Activated T-cell treated with anti-CD3 and anti-CD28 coated beads, Interleukin-2, amount 50 U/mL, for 72 hours (primary cell): ENCODE measurements around the gene CYP27B1. TPM values are rescaled to one million over a fixed set of nuclear protein-coding genes. Genes with fewer than 3 reads are reported as not detected.

Experiments
- ATAC-seq, 2 donors: fragments of 150-1000 bp; cut with Tn5 transposase; replicated peaks in 1 of 2; 2 replicates each; pipeline ENCODE4 v1.10.0; 2021; ENCODE audit warnings: moderate library complexity in 2 of 2, mild to moderate bottlenecking in 1 of 2
- DNase-seq, 2 donors: peaks; one replicate each; pipeline ENCODE4 v3.0.0; 2021 to 2022; ENCODE audit warnings: mixed read lengths in 1 of 2
- H3K27ac Mint-ChIP-seq: one replicate; pipeline ENCODE4 v1.8.0; 2022; ENCODE audit warnings: mild to moderate bottlenecking, moderate library complexity, mixed read lengths
- H3K27me3 Mint-ChIP-seq: one replicate; pipeline ENCODE4 v1.8.0; 2022; ENCODE audit warnings: low read depth, mixed read lengths
- H3K36me3 Mint-ChIP-seq, 2 donors: one replicate each; pipeline ENCODE4 v1.8.0; 2022; ENCODE audit warnings: mixed read lengths in 2 of 2, mild to moderate bottlenecking in 1 of 2; ENCODE audit not compliant: insufficient read depth in 2 of 2
- H3K4me1 Mint-ChIP-seq: one replicate; pipeline ENCODE4 v1.8.0; 2022; ENCODE audit warnings: low read depth, mixed read lengths
- H3K4me3 Mint-ChIP-seq, 2 donors: one replicate each; pipeline ENCODE4 v1.8.0; 2022; ENCODE audit warnings: mild to moderate bottlenecking in 2 of 2, mixed read lengths in 2 of 2, moderate library complexity in 2 of 2
- H3K9me3 Mint-ChIP-seq, 2 donors: one replicate each; pipeline ENCODE4 v1.8.0; 2022; ENCODE audit warnings: mixed read lengths in 2 of 2
- total RNA-seq, 2 donors: library from RNA; stranded (reverse); gene quantifications; one replicate each; pipeline ENCODE4 v1.2.3, GENCODE V29; 2022

The CYP27B1 gene
- total RNA-seq, 2 donors from 2014 or later: 11.1 to 14.7 TPM

GRCh38 chr12:57758552-57759359 is 8.1 kb downstream of the CYP27B1 start:
- peaks cover 45% of the 10 kb centered on the region for H3K4me1 Mint-ChIP-seq

GRCh38 chr12:57757771-57758170 is 9.1 kb downstream of the CYP27B1 start:
- Mint-ChIP-seq H3K4me1 (peaks cover 50% of the 10 kb centered on the region), H3K9me3 (no peaks in the 10 kb centered on the region), H3K36me3 (peaks cover 6 to 11% of the 10 kb centered on the region in 2 donors), H3K4me3 (no peak overlapping the region), H3K27ac (no peak overlapping the region), H3K27me3 (no peaks in the 10 kb centered on the region)
- DNase-seq (no peak), ATAC-seq (no peak)

More at GRCh38 chr12:57758552-57759359, 8.1 kb downstream of the CYP27B1 start:
- no peak for ATAC-seq
- H3K27ac Mint-ChIP-seq: no peak overlapping the region
- no peaks in the 10 kb centered on the region for H3K9me3 Mint-ChIP-seq
- no peak overlapping the region for H3K4me3 Mint-ChIP-seq
- DNase-seq: no peak
- peaks cover 6 to 15% of the 10 kb centered on the region in 2 donors for H3K36me3 Mint-ChIP-seq
- H3K27me3 Mint-ChIP-seq: no peaks in the 10 kb centered on the region

- DNase-seq (peak; percentile 81), ATAC-seq (peak; percentile 22 to 32)
- Mint-ChIP-seq H3K27ac (peak overlapping the region; percentile 80), H3K36me3 (peaks cover 8 to 12% of the 10 kb centered on the region in 2 donors), H3K4me3 (peak overlapping the region; percentile 93 to 95), H3K4me1 (peaks cover 57% of the 10 kb centered on the region), H3K9me3 (no peaks in the 10 kb centered on the region), H3K27me3 (no peaks in the 10 kb centered on the region)
These were observed 10.2 kb downstream of the CYP27B1 start for GRCh38 chr12:57756406-57757341.

GRCh38 chr12:57755454-57756372 is 11.2 kb downstream of the CYP27B1 start:
- Mint-ChIP-seq H3K4me3 (peak overlapping the region; percentile 93 to 95), H3K27ac (peak overlapping the region; percentile 32), H3K36me3 (peaks cover 11 to 18% of the 10 kb centered on the region in 2 donors), H3K27me3 (no peaks in the 10 kb centered on the region), H3K9me3 (no peaks in the 10 kb centered on the region), H3K4me1 (peaks cover 67% of the 10 kb centered on the region)
- ATAC-seq (no peak), DNase-seq (peak; percentile 36 to 48)

GRCh38 chr12:57755194-57755453 is 11.8 kb downstream of the CYP27B1 start:
- Mint-ChIP-seq H3K27ac (no peak overlapping the region), H3K36me3 (peaks cover 15 to 22% of the 10 kb centered on the region in 2 donors), H3K4me3 (peak overlapping the region in 1 of 2 donors; percentile 94), H3K4me1 (peaks cover 73% of the 10 kb centered on the region), H3K27me3 (no peaks in the 10 kb centered on the region), H3K9me3 (no peaks in the 10 kb centered on the region)
- ATAC-seq (no peak), DNase-seq (no peak)

- peaks cover 69% of the 10 kb centered on the region for H3K4me1 Mint-ChIP-seq
- peak; percentile 54 to 56 for ATAC-seq
- DNase-seq: peak; percentile 88 to 91
- peak within 1 kb of the TSS; percentile 93 to 95 for H3K4me3 Mint-ChIP-seq
- no peaks in the 10 kb centered on the region for H3K27me3 Mint-ChIP-seq
- peak within 1 kb of the TSS; percentile 63 for H3K27ac Mint-ChIP-seq
- peaks cover 15 to 20% of the 10 kb centered on the region in 2 donors for H3K36me3 Mint-ChIP-seq
- H3K9me3 Mint-ChIP-seq: no peaks in the 10 kb centered on the region
These were observed 12.3 kb downstream of the CYP27B1 start, which contains the start of gene MARCHF9 for GRCh38 chr12:57754411-57755193. MARCHF9 (plus strand) TSS chr12:57755103; CDS start chr12:57755529, 426 bp downstream.

- peaks cover 66% of the 10 kb centered on the region for H3K4me1 Mint-ChIP-seq
- no peaks in the 10 kb centered on the region for H3K27me3 Mint-ChIP-seq
- DNase-seq: no peak
- peak overlapping the region; percentile 63 for H3K27ac Mint-ChIP-seq
- no peaks in the 10 kb centered on the region for H3K9me3 Mint-ChIP-seq
- ATAC-seq: no peak
- H3K36me3 Mint-ChIP-seq: peaks cover 15 to 25% of the 10 kb centered on the region in 2 donors
- peak overlapping the region; percentile 92 to 94 for H3K4me3 Mint-ChIP-seq
These were observed 13.0 kb downstream of the CYP27B1 start for GRCh38 chr12:57753756-57754337.

- peaks cover 15 to 32% of the 10 kb centered on the region in 2 donors for H3K36me3 Mint-ChIP-seq
- peaks cover 63% of the 10 kb centered on the region for H3K4me1 Mint-ChIP-seq
- DNase-seq (no peak), ATAC-seq (no peak)
- H3K4me3 Mint-ChIP-seq: peak overlapping the region; percentile 91 to 98
- H3K27me3 Mint-ChIP-seq: no peaks in the 10 kb centered on the region
- H3K9me3 Mint-ChIP-seq: no peaks in the 10 kb centered on the region
- peak overlapping the region; percentile 51 for H3K27ac Mint-ChIP-seq
These were observed 14.2 kb downstream of the CYP27B1 start for GRCh38 chr12:57752668-57753000.

GRCh38 chr12:57751788-57752667 is 14.8 kb downstream of the CYP27B1 start, which contains the start of gene CDK4:
CDK4 (minus strand) TSS chr12:57752310; CDS start chr12:57751717, 593 bp downstream.
- no peaks in the 10 kb centered on the region for H3K9me3 Mint-ChIP-seq
- H3K27ac Mint-ChIP-seq: peak within 1 kb of the TSS; percentile 77
- no peaks in the 10 kb centered on the region for H3K27me3 Mint-ChIP-seq
- peak within 1 kb of the TSS; percentile 91 to 98 for H3K4me3 Mint-ChIP-seq
- peaks cover 59% of the 10 kb centered on the region for H3K4me1 Mint-ChIP-seq
- DNase-seq (peak; percentile 98 to 99), ATAC-seq (peak; percentile 82 to 85)
- peaks cover 15 to 35% of the 10 kb centered on the region in 2 donors for H3K36me3 Mint-ChIP-seq

GRCh38 chr12:57751432-57751787 is 15.5 kb downstream of the CYP27B1 start:
- H3K4me3 Mint-ChIP-seq: peak overlapping the region; percentile 91 to 98
- DNase-seq (peak in 1 of 2 donors; percentile 15), ATAC-seq (no peak)
- H3K4me1 Mint-ChIP-seq: peaks cover 55% of the 10 kb centered on the region
- no peaks in the 10 kb centered on the region for H3K9me3 Mint-ChIP-seq
- no peaks in the 10 kb centered on the region for H3K27me3 Mint-ChIP-seq
- H3K27ac Mint-ChIP-seq: peak overlapping the region; percentile 77
- peaks cover 15 to 32% of the 10 kb centered on the region in 2 donors for H3K36me3 Mint-ChIP-seq
